ENCODE measurements around the gene USF2. TPM values are rescaled to one million over a fixed set of nuclear protein-coding genes. Genes with fewer than 3 reads are reported as not detected.

USF2 gene
- total and polyA plus RNA-seq, 10 of the 15 experiments (the other 5 are each of a cell fraction or from before 2014, with no cell fraction given), result 0.56 to 157 (median 65.5) TPM

DNA sequence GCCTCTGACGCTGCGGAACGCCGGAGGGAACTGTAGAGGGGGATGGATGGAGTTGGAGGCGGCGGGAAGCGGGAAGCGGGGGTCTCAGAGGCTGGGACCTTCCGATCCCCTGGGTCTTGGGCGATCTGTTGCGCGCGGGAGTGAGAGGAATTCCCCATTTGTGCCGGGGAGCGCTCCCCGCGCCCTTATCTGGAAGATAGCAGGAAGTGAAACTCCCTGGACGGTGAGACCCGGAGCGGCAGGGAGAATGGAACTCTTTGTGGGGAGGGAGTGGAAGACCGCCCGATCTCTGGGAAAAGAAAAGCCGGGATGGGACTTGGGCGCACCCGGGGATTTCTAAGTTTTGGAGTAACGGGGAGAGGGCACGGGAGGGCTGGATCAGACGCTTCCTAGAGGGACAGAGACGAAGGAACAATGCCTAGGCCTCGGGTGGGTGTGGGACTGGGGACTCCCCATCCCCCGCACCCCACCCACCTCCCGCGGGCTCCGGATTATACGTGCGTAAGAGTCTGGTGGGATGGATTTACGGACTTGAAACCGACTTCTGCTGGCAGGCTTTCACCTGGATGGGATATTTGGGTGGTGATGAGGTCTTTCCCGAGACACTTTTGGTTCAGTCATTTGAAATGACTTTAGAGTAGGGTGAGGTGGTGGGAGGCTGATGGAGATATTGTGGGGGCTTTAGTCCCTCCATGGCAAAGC, 19.5 kb upstream of the USF2 start (continued):
- TF ChIP-seq, protein P1, sequence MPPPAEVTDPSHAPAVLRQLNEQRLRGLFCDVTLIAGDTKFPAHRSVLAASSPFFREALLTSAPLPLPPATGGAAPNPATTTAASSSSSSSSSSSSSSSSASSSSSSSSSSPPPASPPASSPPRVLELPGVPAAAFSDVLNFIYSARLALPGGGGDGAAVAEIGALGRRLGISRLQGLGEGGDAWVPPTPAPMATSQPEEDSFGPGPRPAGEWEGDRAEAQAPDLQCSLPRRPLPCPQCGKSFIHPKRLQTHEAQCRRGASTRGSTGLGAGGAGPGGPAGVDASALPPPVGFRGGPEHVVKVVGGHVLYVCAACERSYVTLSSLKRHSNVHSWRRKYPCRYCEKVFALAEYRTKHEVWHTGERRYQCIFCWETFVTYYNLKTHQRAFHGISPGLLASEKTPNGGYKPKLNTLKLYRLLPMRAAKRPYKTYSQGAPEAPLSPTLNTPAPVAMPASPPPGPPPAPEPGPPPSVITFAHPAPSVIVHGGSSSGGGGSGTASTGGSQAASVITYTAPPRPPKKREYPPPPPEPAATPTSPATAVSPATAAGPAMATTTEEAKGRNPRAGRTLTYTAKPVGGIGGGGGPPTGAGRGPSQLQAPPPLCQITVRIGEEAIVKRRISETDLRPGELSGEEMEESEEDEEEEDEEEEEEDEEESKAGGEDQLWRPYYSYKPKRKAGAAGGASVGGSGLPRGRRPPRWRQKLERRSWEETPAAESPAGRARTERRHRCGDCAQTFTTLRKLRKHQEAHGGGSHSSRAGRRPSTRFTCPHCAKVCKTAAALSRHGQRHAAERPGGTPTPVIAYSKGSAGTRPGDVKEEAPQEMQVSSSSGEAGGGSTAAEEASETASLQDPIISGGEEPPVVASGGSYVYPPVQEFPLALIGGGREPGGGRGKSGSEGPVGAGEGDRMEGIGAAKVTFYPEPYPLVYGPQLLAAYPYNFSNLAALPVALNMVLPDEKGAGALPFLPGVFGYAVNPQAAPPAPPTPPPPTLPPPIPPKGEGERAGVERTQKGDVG (CRISPR knock-in tag; IDR thresholded peaks at IDR 0.05), result no peak
- TF ChIP-seq IKZF1 (conservative IDR thresholded peaks at IDR 0.05), result peak; percentile 95
- TF ChIP-seq POLR2AphosphoS5 (IDR thresholded peaks at IDR 0.05; ENCODE audit: low read length), result no peak
- TF ChIP-seq DPF2 (IDR thresholded peaks at IDR 0.05), result peak; percentile 82; the same call in 1 of the 2 replicates
- TF ChIP-seq YY1 (IDR thresholded peaks at IDR 0.05; ENCODE audit: low read depth, low read length), result no peak
- TF ChIP-seq RAD21 (IDR thresholded peaks at IDR 0.05; ENCODE audit: insufficient read depth, low read depth, low read length), result no peak
- TF ChIP-seq SMAD1 (IDR thresholded peaks at IDR 0.05; ENCODE audit: low read depth, partially characterized antibody), result no peak
- peak; percentile 48; the same call in 1 of the 2 replicates for TF ChIP-seq MXI1 (IDR thresholded peaks at IDR 0.05; ENCODE audit: low read depth, low read length)
- TF ChIP-seq NR2C1 (IDR thresholded peaks at IDR 0.05), result no peak
- TF ChIP-seq GATAD2B (conservative IDR thresholded peaks at IDR 0.05; ENCODE audit: low read depth), result peak; percentile 80; the same call in 1 of the 2 replicates
- TF ChIP-seq KDM1A (IDR thresholded peaks at IDR 0.05; ENCODE audit: borderline replicate concordance), result no peak
- TF ChIP-seq, protein P2, sequence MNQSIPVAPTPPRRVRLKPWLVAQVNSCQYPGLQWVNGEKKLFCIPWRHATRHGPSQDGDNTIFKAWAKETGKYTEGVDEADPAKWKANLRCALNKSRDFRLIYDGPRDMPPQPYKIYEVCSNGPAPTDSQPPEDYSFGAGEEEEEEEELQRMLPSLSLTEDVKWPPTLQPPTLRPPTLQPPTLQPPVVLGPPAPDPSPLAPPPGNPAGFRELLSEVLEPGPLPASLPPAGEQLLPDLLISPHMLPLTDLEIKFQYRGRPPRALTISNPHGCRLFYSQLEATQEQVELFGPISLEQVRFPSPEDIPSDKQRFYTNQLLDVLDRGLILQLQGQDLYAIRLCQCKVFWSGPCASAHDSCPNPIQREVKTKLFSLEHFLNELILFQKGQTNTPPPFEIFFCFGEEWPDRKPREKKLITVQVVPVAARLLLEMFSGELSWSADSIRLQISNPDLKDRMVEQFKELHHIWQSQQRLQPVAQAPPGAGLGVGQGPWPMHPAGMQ (IDR thresholded peaks at IDR 0.05; ENCODE audit: borderline replicate concordance), result no peak
- 0 out of 2 replicates have a peak, but pooled peaks have one; percentile 43 for TF ChIP-seq NR2F1 (conservative IDR thresholded peaks at IDR 0.05)
- no peak for TF ChIP-seq BHLHE40 (IDR thresholded peaks at IDR 0.05; ENCODE audit: borderline replicate concordance in 1 of 2, low read depth in 2 of 2, low read length in 1 of 2)
- TF ChIP-seq HCFC1 (IDR thresholded peaks at IDR 0.05; ENCODE audit: low read length), result no peak
- TF ChIP-seq POU2F2 (IDR thresholded peaks at IDR 0.05; ENCODE audit: borderline replicate concordance, low read depth, low read length), result no peak
- TF ChIP-seq GABPA (IDR thresholded peaks at IDR 0.05; ENCODE audit: low read depth), result no peak
- 0 out of 2 replicates have a peak, but pooled peaks have one; percentile 19 for TF ChIP-seq RB1 (IDR thresholded peaks at IDR 0.05; ENCODE audit: borderline replicate concordance)
- TF ChIP-seq, protein P3, sequence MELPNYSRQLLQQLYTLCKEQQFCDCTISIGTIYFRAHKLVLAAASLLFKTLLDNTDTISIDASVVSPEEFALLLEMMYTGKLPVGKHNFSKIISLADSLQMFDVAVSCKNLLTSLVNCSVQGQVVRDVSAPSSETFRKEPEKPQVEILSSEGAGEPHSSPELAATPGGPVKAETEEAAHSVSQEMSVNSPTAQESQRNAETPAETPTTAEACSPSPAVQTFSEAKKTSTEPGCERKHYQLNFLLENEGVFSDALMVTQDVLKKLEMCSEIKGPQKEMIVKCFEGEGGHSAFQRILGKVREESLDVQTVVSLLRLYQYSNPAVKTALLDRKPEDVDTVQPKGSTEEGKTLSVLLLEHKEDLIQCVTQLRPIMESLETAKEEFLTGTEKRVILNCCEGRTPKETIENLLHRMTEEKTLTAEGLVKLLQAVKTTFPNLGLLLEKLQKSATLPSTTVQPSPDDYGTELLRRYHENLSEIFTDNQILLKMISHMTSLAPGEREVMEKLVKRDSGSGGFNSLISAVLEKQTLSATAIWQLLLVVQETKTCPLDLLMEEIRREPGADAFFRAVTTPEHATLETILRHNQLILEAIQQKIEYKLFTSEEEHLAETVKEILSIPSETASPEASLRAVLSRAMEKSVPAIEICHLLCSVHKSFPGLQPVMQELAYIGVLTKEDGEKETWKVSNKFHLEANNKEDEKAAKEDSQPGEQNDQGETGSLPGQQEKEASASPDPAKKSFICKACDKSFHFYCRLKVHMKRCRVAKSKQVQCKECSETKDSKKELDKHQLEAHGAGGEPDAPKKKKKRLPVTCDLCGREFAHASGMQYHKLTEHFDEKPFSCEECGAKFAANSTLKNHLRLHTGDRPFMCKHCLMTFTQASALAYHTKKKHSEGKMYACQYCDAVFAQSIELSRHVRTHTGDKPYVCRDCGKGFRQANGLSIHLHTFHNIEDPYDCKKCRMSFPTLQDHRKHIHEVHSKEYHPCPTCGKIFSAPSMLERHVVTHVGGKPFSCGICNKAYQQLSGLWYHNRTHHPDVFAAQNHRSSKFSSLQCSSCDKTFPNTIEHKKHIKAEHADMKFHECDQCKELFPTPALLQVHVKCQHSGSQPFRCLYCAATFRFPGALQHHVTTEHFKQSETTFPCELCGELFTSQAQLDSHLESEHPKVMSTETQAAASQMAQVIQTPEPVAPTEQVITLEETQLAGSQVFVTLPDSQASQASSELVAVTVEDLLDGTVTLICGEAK (IDR thresholded peaks at IDR 0.05; ENCODE audit: borderline replicate concordance), result no peak
- TF ChIP-seq CREM (IDR thresholded peaks at IDR 0.05; ENCODE audit: low read depth), result no peak
- TF ChIP-seq, protein P4, sequence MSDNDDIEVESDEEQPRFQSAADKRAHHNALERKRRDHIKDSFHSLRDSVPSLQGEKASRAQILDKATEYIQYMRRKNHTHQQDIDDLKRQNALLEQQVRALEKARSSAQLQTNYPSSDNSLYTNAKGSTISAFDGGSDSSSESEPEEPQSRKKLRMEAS (IDR thresholded peaks at IDR 0.05; ENCODE audit: low read depth, low read length), result no peak
- TF ChIP-seq JUND (IDR thresholded peaks at IDR 0.05; ENCODE audit: low read depth, low read length), result no peak
